GM23338 (cell line): ENCODE results near the gene SYNPO2L. TPM values are rescaled to one million over a fixed set of nuclear protein-coding genes. Genes with fewer than 3 reads are reported as not detected.

Source experiments
- ATAC-seq: fragments of 200-7000 bp; cut with Tn5 transposase; 3 replicates; pipeline ENCODE4 v1.9.1; 2020
- DNase-seq: peaks from one replicate; pipeline ENCODE4 v3.0.0-alpha.2; 2015; ENCODE audit warnings: low spot score
- H2AFZ ChIP-seq: fragments of 200-600 bp; sonication (generic); 2 replicates; pipeline ENCODE4 v1.8.0; 2016; ENCODE audit warnings: antibody characterized with exemption, mild to moderate bottlenecking, moderate library complexity
- H3F3A ChIP-seq: fragments of 200-600 bp; sonication (generic); replicated peaks from 2 replicates; pipeline ENCODE4 v1.8.0; 2017; ENCODE audit warnings: antibody characterized with exemption, mixed run types, low read depth
- H3K27ac ChIP-seq: fragments of 200-600 bp; sonication (generic); 2 replicates; pipeline ENCODE4 v1.6.1; 2016; ENCODE audit warnings: low read depth
- H3K27me3 ChIP-seq: fragments of 200-600 bp; sonication (generic); 2 replicates; pipeline ENCODE4 v1.8.0; 2016; ENCODE audit warnings: mild to moderate bottlenecking, mixed run types, moderate library complexity; ENCODE audit not compliant: insufficient read depth
- H3K36me3 ChIP-seq: fragments of 200-600 bp; sonication (generic); 2 replicates; pipeline ENCODE4 v1.8.0; 2016; ENCODE audit warnings: mild to moderate bottlenecking; ENCODE audit not compliant: insufficient read depth
- H3K4me1 ChIP-seq: fragments of 200-600 bp; sonication (generic); 2 replicates; pipeline ENCODE4 v1.8.0; 2016; ENCODE audit warnings: mild to moderate bottlenecking, moderate library complexity; ENCODE audit not compliant: insufficient read depth
- H3K4me2 ChIP-seq: fragments of 200-600 bp; sonication (generic); 2 replicates; pipeline ENCODE4 v1.7.1; 2017; ENCODE audit warnings: mixed run types
- H3K4me3 ChIP-seq: fragments of 200-600 bp; sonication (generic); 2 replicates; pipeline ENCODE4 v1.6.1; 2016; ENCODE audit warnings: mixed run types
- H3K79me2 ChIP-seq: fragments of 200-600 bp; sonication (generic); replicated peaks from 2 replicates; pipeline ENCODE4 v1.8.0; 2017; ENCODE audit warnings: mild to moderate bottlenecking; ENCODE audit not compliant: insufficient read depth
- H3K9me2 ChIP-seq: fragments of 200-600 bp; sonication (generic); 2 replicates; pipeline ENCODE4 v1.8.0; 2017; ENCODE audit not compliant: insufficient read depth
- H4K20me1 ChIP-seq: fragments of 200-600 bp; sonication (generic); replicated peaks from 2 replicates; pipeline ENCODE4 v1.8.0; 2017; ENCODE audit warnings: mild to moderate bottlenecking; ENCODE audit not compliant: insufficient read depth
- H3K27ac Mint-ChIP-seq: 2 replicates; pipeline ENCODE4 v1.8.0; 2020; ENCODE audit warnings: inconsistent platforms, mild to moderate bottlenecking, moderate library complexity, mixed read lengths
- H3K27me3 Mint-ChIP-seq: 3 replicates; pipeline ENCODE4 v1.8.0; 2022; ENCODE audit warnings: low read depth, mild to moderate bottlenecking, moderate library complexity, mixed read lengths, inconsistent platforms; ENCODE audit not compliant: insufficient read depth, poor library complexity
- H3K36me3 Mint-ChIP-seq: 3 replicates; pipeline ENCODE4 v1.8.0; 2021; ENCODE audit warnings: low read depth, mild to moderate bottlenecking, inconsistent platforms, moderate library complexity, mixed read lengths
- H3K4me1 Mint-ChIP-seq: 3 replicates; pipeline ENCODE4 v1.8.0; 2020; ENCODE audit warnings: mild to moderate bottlenecking, inconsistent platforms, mixed read lengths
- H3K4me3 Mint-ChIP-seq: 3 replicates; pipeline ENCODE4 v1.8.0; 2021; ENCODE audit warnings: moderate library complexity, mild to moderate bottlenecking, inconsistent platforms, mixed read lengths
- H3K9me3 Mint-ChIP-seq: 3 replicates; pipeline ENCODE4 v1.8.0; 2020; ENCODE audit warnings: moderate library complexity, mild to moderate bottlenecking, inconsistent platforms, mixed read lengths
- CREB1 ChIP-seq: fragments of 250-450 bp; sonication (Bioruptor Pico); IDR thresholded peaks from 2 replicates; pipeline ENCODE4 v1.5.0; 2020; ENCODE audit warnings: low read depth, mild to moderate bottlenecking, moderate library complexity
- EZH2 ChIP-seq: fragments of 200-600 bp; sonication (generic); IDR thresholded peaks from one replicate; pipeline ENCODE4 v1.8.0; 2017; ENCODE audit warnings: antibody characterized with exemption, mild to moderate bottlenecking, low read depth; ENCODE audit not compliant: unreplicated experiment
- EZH2phosphoT487 ChIP-seq: fragments of 200-600 bp; sonication (generic); IDR thresholded peaks from one replicate; pipeline ENCODE4 v1.8.1; 2018; ENCODE audit warnings: antibody characterized with exemption; ENCODE audit not compliant: unreplicated experiment
- JUNB ChIP-seq: IDR thresholded peaks from one replicate; pipeline ENCODE4 v1.6.1; 2016; ENCODE audit warnings: antibody characterized with exemption; ENCODE audit not compliant: unreplicated experiment
- NANOG ChIP-seq: IDR thresholded peaks from 2 replicates; pipeline ENCODE4 v1.6.1; 2016; ENCODE audit warnings: antibody characterized with exemption, borderline replicate concordance
- POLR2AphosphoS5 ChIP-seq: IDR thresholded peaks from 2 replicates; pipeline ENCODE4 v1.6.1; 2016; ENCODE audit warnings: antibody characterized with exemption, low read depth
- REST ChIP-seq: IDR thresholded peaks from one replicate; pipeline ENCODE4 v1.6.1; 2018; ENCODE audit warnings: antibody characterized with exemption; ENCODE audit not compliant: unreplicated experiment
- STAT1 ChIP-seq: IDR thresholded peaks from one replicate; pipeline ENCODE4 v1.6.1; 2016; ENCODE audit warnings: antibody characterized with exemption; ENCODE audit not compliant: unreplicated experiment
- ZNF114 ChIP-seq: fragments of 250-450 bp; sonication (Bioruptor Pico); IDR thresholded peaks from 2 replicates; pipeline ENCODE4 v1.5.0; 2020; ENCODE audit warnings: mild to moderate bottlenecking, moderate library complexity
- ZNF331 ChIP-seq: fragments of 250-450 bp; sonication (Bioruptor Pico); IDR thresholded peaks from 2 replicates; pipeline ENCODE4 v1.5.0; 2020; ENCODE audit warnings: low read depth, mild to moderate bottlenecking, moderate library complexity
- polyA plus RNA-seq: library from polyadenylated mRNA; unstranded; fragments of >200 nt; fragmentation: Nextera tagmentation; extraction: Ambion mirVana; gene quantifications from 2 replicates; pipeline ENCODE4 v1.2.1, GENCODE V29; 2016
- total RNA-seq: library from RNA; depleted of rRNA; stranded (reverse); fragments of >200 nt; shearing (Covaris generic); gene quantifications from 2 replicates; pipeline ENCODE4 v1.2.3, GENCODE V29; 2014
- TF ChIP-seq, protein P1 (sequence below): fragments of 250-450 bp; sonication (Bioruptor Pico); IDR thresholded peaks from 2 replicates; pipeline ENCODE4 v1.5.0; 2020; ENCODE audit warnings: mild to moderate bottlenecking, moderate library complexity
- TF ChIP-seq, protein P2 (sequence below): IDR thresholded peaks from 2 replicates; pipeline ENCODE4 v1.6.1; 2016; ENCODE audit warnings: antibody characterized with exemption
- TF ChIP-seq, protein P3 (sequence below), 2 experiments: fragments of 200-600 bp in 1 of 2; sonication (generic) in 1 of 2; conservative IDR thresholded peaks; 2 replicates each; pipeline versions ENCODE4 v1.5.1 to v1.6.1; 2016 to 2017; ENCODE audit warnings: antibody characterized with exemption in 2 of 2, low read depth in 2 of 2, mild to moderate bottlenecking in 2 of 2, moderate library complexity in 1 of 2

The SYNPO2L gene
- total and polyA plus RNA-seq, 2 experiments from 2014 or later: 0.57 TPM; not detected in 1

DNA sequence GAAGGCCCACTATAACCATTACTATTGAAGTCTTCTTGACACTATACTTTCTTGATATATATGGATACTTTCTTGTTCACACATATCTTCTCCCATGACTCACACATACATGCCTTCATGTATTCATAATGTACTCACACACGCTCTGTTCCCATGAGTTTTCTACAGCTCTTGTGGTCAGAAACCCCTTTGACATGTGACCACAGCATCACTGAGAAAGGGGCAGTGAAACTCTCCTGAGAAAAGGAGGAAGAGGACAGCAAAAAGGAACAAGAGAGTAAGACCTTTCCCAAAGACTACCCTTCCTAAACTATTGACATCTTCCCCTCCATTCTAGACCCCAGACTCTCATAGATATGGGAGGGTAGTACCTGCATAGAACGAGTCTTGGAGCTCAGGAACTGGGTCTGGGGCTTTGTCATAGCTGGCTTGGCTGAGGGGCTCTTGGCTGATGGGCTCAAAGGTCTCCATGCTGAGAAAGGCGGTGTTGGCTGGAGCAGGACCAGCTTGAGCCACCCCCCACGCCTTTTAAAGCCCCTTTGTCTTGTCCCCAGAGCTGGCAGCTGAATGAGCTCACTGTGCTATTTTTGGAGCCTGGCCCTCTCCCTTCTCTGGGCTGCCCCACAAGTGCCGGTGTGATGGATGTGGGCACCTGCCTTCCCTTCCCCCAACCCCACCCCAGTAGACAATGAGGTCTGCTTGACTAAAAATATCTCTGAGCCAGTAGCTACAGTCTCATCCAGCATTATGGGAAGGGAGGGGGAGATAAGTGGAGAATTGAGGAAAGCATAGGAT is 5.1 kb downstream of the SYNPO2L start:
- Histone ChIP-seq H3K4me2 (no peak overlapping the region), H3K27ac (no peak overlapping the region)
- no peak overlapping the region for H3K4me3 Mint-ChIP-seq

More for the DNA sequence above, 5.1 kb downstream of the SYNPO2L start:
- ATAC-seq (no peak), DNase-seq (no peak)
- H3K9me2 ChIP-seq: no peaks in the 10 kb centered on the region
- TF ChIP-seq, protein P1, sequence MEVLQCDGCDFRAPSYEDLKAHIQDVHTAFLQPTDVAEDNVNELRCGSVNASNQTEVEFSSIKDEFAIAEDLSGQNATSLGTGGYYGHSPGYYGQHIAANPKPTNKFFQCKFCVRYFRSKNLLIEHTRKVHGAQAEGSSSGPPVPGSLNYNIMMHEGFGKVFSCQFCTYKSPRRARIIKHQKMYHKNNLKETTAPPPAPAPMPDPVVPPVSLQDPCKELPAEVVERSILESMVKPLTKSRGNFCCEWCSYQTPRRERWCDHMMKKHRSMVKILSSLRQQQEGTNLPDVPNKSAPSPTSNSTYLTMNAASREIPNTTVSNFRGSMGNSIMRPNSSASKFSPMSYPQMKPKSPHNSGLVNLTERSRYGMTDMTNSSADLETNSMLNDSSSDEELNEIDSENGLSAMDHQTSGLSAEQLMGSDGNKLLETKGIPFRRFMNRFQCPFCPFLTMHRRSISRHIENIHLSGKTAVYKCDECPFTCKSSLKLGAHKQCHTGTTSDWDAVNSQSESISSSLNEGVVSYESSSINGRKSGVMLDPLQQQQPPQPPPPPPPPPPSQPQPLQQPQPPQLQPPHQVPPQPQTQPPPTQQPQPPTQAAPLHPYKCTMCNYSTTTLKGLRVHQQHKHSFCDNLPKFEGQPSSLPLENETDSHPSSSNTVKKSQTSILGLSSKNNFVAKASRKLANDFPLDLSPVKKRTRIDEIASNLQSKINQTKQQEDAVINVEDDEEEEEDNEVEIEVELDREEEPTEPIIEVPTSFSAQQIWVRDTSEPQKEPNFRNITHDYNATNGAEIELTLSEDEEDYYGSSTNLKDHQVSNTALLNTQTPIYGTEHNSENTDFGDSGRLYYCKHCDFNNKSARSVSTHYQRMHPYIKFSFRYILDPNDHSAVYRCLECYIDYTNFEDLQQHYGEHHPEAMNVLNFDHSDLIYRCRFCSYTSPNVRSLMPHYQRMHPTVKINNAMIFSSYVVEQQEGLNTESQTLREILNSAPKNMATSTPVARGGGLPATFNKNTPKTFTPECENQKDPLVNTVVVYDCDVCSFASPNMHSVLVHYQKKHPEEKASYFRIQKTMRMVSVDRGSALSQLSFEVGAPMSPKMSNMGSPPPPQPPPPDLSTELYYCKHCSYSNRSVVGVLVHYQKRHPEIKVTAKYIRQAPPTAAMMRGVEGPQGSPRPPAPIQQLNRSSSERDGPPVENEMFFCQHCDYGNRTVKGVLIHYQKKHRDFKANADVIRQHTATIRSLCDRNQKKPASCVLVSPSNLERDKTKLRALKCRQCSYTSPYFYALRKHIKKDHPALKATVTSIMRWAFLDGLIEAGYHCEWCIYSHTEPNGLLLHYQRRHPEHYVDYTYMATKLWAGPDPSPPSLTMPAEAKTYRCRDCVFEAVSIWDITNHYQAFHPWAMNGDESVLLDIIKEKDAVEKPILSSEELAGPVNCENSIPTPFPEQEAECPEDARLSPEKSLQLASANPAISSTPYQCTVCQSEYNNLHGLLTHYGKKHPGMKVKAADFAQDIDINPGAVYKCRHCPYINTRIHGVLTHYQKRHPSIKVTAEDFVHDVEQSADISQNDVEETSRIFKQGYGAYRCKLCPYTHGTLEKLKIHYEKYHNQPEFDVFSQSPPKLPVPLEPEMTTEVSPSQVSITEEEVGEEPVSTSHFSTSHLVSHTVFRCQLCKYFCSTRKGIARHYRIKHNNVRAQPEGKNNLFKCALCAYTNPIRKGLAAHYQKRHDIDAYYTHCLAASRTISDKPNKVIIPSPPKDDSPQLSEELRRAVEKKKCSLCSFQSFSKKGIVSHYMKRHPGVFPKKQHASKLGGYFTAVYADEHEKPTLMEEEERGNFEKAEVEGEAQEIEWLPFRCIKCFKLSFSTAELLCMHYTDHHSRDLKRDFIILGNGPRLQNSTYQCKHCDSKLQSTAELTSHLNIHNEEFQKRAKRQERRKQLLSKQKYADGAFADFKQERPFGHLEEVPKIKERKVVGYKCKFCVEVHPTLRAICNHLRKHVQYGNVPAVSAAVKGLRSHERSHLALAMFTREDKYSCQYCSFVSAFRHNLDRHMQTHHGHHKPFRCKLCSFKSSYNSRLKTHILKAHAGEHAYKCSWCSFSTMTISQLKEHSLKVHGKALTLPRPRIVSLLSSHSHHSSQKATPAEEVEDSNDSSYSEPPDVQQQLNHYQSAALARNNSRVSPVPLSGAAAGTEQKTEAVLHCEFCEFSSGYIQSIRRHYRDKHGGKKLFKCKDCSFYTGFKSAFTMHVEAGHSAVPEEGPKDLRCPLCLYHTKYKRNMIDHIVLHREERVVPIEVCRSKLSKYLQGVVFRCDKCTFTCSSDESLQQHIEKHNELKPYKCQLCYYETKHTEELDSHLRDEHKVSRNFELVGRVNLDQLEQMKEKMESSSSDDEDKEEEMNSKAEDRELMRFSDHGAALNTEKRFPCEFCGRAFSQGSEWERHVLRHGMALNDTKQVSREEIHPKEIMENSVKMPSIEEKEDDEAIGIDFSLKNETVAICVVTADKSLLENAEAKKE (CRISPR knock-in tag): no peak
- TF ChIP-seq REST: no peak
- no peak for TF ChIP-seq EZH2
- TF ChIP-seq POLR2AphosphoS5: no peak
- TF ChIP-seq, protein P2, sequence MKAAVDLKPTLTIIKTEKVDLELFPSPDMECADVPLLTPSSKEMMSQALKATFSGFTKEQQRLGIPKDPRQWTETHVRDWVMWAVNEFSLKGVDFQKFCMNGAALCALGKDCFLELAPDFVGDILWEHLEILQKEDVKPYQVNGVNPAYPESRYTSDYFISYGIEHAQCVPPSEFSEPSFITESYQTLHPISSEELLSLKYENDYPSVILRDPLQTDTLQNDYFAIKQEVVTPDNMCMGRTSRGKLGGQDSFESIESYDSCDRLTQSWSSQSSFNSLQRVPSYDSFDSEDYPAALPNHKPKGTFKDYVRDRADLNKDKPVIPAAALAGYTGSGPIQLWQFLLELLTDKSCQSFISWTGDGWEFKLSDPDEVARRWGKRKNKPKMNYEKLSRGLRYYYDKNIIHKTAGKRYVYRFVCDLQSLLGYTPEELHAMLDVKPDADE: no peak
- TF ChIP-seq STAT1: no peak
- TF ChIP-seq ZNF114 (CRISPR knock-in tag): no peak
- TF ChIP-seq EZH2phosphoT487: no peak
- TF ChIP-seq CREB1 (CRISPR knock-in tag): no peak
- TF ChIP-seq, protein P3, sequence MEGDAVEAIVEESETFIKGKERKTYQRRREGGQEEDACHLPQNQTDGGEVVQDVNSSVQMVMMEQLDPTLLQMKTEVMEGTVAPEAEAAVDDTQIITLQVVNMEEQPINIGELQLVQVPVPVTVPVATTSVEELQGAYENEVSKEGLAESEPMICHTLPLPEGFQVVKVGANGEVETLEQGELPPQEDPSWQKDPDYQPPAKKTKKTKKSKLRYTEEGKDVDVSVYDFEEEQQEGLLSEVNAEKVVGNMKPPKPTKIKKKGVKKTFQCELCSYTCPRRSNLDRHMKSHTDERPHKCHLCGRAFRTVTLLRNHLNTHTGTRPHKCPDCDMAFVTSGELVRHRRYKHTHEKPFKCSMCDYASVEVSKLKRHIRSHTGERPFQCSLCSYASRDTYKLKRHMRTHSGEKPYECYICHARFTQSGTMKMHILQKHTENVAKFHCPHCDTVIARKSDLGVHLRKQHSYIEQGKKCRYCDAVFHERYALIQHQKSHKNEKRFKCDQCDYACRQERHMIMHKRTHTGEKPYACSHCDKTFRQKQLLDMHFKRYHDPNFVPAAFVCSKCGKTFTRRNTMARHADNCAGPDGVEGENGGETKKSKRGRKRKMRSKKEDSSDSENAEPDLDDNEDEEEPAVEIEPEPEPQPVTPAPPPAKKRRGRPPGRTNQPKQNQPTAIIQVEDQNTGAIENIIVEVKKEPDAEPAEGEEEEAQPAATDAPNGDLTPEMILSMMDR (conservative IDR thresholded peaks at IDR 0.05; ENCODE audit: low read depth in 2 of 2): no peak
- TF ChIP-seq NANOG: no peak
- no peak for TF ChIP-seq ZNF331 (CRISPR knock-in tag)
- TF ChIP-seq JUNB: no peak
- H3K4me1 Mint-ChIP-seq: peaks cover 25% of the 10 kb centered on the region
- no peak overlapping the region for H3K27ac Mint-ChIP-seq
- H3F3A ChIP-seq: 0 out of 2 replicates have a peak, but pooled peaks cover 6% of the 10 kb centered on the region
- H3K79me2 ChIP-seq: no peaks in the 10 kb centered on the region
- H3K9me3 Mint-ChIP-seq: no peaks in the 10 kb centered on the region; the same call in 2 of the 3 replicates
- peaks cover 9% of the 10 kb centered on the region for H3K4me1 ChIP-seq
- no peak overlapping the region for H2AFZ ChIP-seq
- H3K27me3 Mint-ChIP-seq: peaks cover 13% of the 10 kb centered on the region
- H3K27me3 ChIP-seq: no peaks in the 10 kb centered on the region
- H3K36me3 ChIP-seq: no peaks in the 10 kb centered on the region
- no peak overlapping the region for H3K4me3 ChIP-seq
- no peaks in the 10 kb centered on the region; the same call in 2 of the 3 replicates for H3K36me3 Mint-ChIP-seq
- H4K20me1 ChIP-seq: no peaks in the 10 kb centered on the region; the same call in 1 of the 2 replicates
